Activated CD4-positive, alpha-beta T cell treated with anti-CD3 and anti-CD28 coated beads, Interleukin-2, amount 50 U/mL, for 16 hours (primary cell): ENCODE measurements around the gene FAM210A.
A peak's percentile ranks its signal among the peaks of the same experiment; 100 is the strongest.

Source experiments
- DNase-seq: peaks from one replicate; pipeline ENCODE4 v3.0.0-alpha.2; 2020

The FAM210A gene

GRCh38 chr18:13643261-13643751 lies 83.1 kb downstream of the FAM210A start:
- no peak for DNase-seq

GRCh38 chr18:13642440-13642827 lies 83.9 kb downstream of the FAM210A start:
- no peak for DNase-seq

GRCh38 chr18:13641551-13642439 lies 84.6 kb downstream of the FAM210A start:
- DNase-seq, result no peak

GRCh38 chr18:13640266-13640860 lies 86.0 kb downstream of the FAM210A start:
- DNase-seq, result no peak

- no peak for DNase-seq
These were observed 87.4 kb downstream of the FAM210A start for GRCh38 chr18:13638719-13639595.

- DNase-seq, result no peak
These were observed 91.3 kb downstream of the FAM210A start for GRCh38 chr18:13635046-13635445.

GRCh38 chr18:13633700-13634099 lies 92.7 kb downstream of the FAM210A start:
- DNase-seq, result no peak

- DNase-seq, result no peak
These were observed 95.6 kb downstream of the FAM210A start for GRCh38 chr18:13630716-13631268.

GRCh38 chr18:13629841-13630715 lies 96.3 kb downstream of the FAM210A start:
- peak; percentile 71 for DNase-seq

- no peak for DNase-seq
These were observed 98.1 kb downstream of the FAM210A start for GRCh38 chr18:13628211-13628610.

- no peak for DNase-seq
These were observed 98.7 kb downstream of the FAM210A start for GRCh38 chr18:13627639-13628038.

- no peak for DNase-seq
These were observed 99.8 kb downstream of the FAM210A start for GRCh38 chr18:13626544-13626908.

- DNase-seq, result no peak
These were observed 100.4 kb downstream of the FAM210A start for GRCh38 chr18:13625843-13626543.

GRCh38 chr18:13625355-13625754 lies 101.0 kb downstream of the FAM210A start:
- DNase-seq, result no peak

- DNase-seq, result no peak
These were observed 101.7 kb downstream of the FAM210A start for GRCh38 chr18:13624563-13625237.

- no peak for DNase-seq
These were observed 102.5 kb downstream of the FAM210A start for GRCh38 chr18:13623871-13624270.

- DNase-seq, result no peak
These were observed 103.0 kb downstream of the FAM210A start for GRCh38 chr18:13623348-13623747.

GRCh38 chr18:13622751-13623150 lies 103.6 kb downstream of the FAM210A start:
- no peak for DNase-seq

- no peak for DNase-seq
These were observed 104.3 kb downstream of the FAM210A start for GRCh38 chr18:13621886-13622619.

GRCh38 chr18:13621446-13621849 lies 104.9 kb downstream of the FAM210A start:
- DNase-seq, result no peak
